Mesendoderm (in vitro differentiated cells): ENCODE data around the gene ATXN10.

Experiments used
- DNase-seq: peaks from one replicate; pipeline ENCODE4 v3.0.0; 2013
- H2AK5ac ChIP-seq: 2 replicates; pipeline ENCODE4 v1.6.1; 2013; ENCODE audit warnings: low read length, inconsistent platforms
- H2BK120ac ChIP-seq: 2 replicates; pipeline ENCODE4 v1.6.1; 2013; ENCODE audit warnings: low read depth, mild to moderate bottlenecking, low read length, moderate library complexity, mixed read lengths
- H2BK15ac ChIP-seq: replicated peaks from 2 replicates; pipeline ENCODE4 v1.6.1; 2013; ENCODE audit warnings: low read depth, mild to moderate bottlenecking, moderate library complexity
- H2BK5ac ChIP-seq: 2 replicates; pipeline ENCODE4 v1.6.1; 2013; ENCODE audit warnings: low read length, inconsistent platforms
- H3K18ac ChIP-seq: 2 replicates; pipeline ENCODE4 v1.6.1; 2013; ENCODE audit warnings: mild to moderate bottlenecking, low read length, mixed read lengths
- H3K23ac ChIP-seq: one replicate; pipeline ENCODE4 v1.6.1; 2013; ENCODE audit warnings: low read length
- H3K27ac ChIP-seq: 2 replicates; pipeline ENCODE4 v1.5.1; 2013; ENCODE audit warnings: low read depth, mild to moderate bottlenecking, inconsistent platforms, low read length, moderate library complexity
- H3K27me3 ChIP-seq: 2 replicates; pipeline ENCODE4 v1.6.1; 2013; ENCODE audit warnings: low read length, control low read depth, mild to moderate bottlenecking, inconsistent platforms; ENCODE audit not compliant: insufficient read depth, poor library complexity
- H3K36me3 ChIP-seq: 2 replicates; pipeline ENCODE4 v1.6.1; 2013; ENCODE audit warnings: low read length, inconsistent platforms; ENCODE audit not compliant: control insufficient read depth, insufficient read depth
- H3K4ac ChIP-seq: one replicate; pipeline ENCODE4 v1.6.1; 2013; ENCODE audit warnings: low read depth, mild to moderate bottlenecking, low read length, moderate library complexity
- H3K4me1 ChIP-seq: 2 replicates; pipeline ENCODE4 v1.6.1; 2013; ENCODE audit warnings: low read depth, low read length, inconsistent platforms; ENCODE audit not compliant: control insufficient read depth
- H3K4me2 ChIP-seq: 2 replicates; pipeline ENCODE4 v1.6.1; 2013; ENCODE audit warnings: low read length
- H3K4me3 ChIP-seq: 2 replicates; pipeline ENCODE4 v1.5.1; 2013; ENCODE audit warnings: mild to moderate bottlenecking, low read length
- H3K56ac ChIP-seq: one replicate; pipeline ENCODE4 v1.6.1; 2013; ENCODE audit warnings: low read length
- H3K79me1 ChIP-seq: 2 replicates; pipeline ENCODE4 v1.6.1; 2013; ENCODE audit warnings: low read length, inconsistent platforms
- H3K79me2 ChIP-seq: 2 replicates; pipeline ENCODE4 v1.6.1; 2013; ENCODE audit warnings: mild to moderate bottlenecking, low read length; ENCODE audit not compliant: control insufficient read depth, insufficient read depth
- H3K9ac ChIP-seq: 2 replicates; pipeline ENCODE4 v1.6.1; 2013; ENCODE audit warnings: low read length, inconsistent platforms
- H4K5ac ChIP-seq: one replicate; pipeline ENCODE4 v1.6.1; 2013; ENCODE audit warnings: low read length
- H4K8ac ChIP-seq: one replicate; pipeline ENCODE4 v1.6.1; 2013; ENCODE audit warnings: low read depth, mild to moderate bottlenecking, control low read depth, low read length, moderate library complexity
- WGBS: extraction: QIAGEN DNeasy Blood & Tissue Kit; methylation state at CpG from one replicate; pipeline ENCODE4 v1.1.7; 2013; ENCODE audit warnings: low lambda C conversion rate, missing lambda C conversion rate; ENCODE audit not compliant: insufficient coverage; ENCODE audit errors: extremely low coverage; 5-methylcytosine and 5-hydroxymethylcytosine counted together

The ATXN10 gene

GRCh38 chr22:45863981-45864751 is 192.5 kb downstream of the ATXN10 start:
- Histone ChIP-seq H4K8ac (no peak overlapping the region), H3K36me3 (no peaks in the 10 kb centered on the region), H4K5ac (no peak overlapping the region), H3K79me1 (no peaks in the 10 kb centered on the region), H2BK5ac (no peak overlapping the region), H3K56ac (no peak overlapping the region), H3K18ac (no peak overlapping the region), H3K27me3 (peaks cover 25% of the 10 kb centered on the region), H3K4me2 (no peak overlapping the region), H3K23ac (no peak overlapping the region), H2AK5ac (no peak overlapping the region), H3K4me3 (no peak overlapping the region), H3K79me2 (no peaks in the 10 kb centered on the region), H3K27ac (no peak overlapping the region), H3K4me1 (no peaks in the 10 kb centered on the region), H3K4ac (no peak overlapping the region), H2BK120ac (no peak overlapping the region), H3K9ac (no peak overlapping the region), H2BK15ac (no peak overlapping the region)
- DNase-seq, result peak; percentile 82
- no CpG with 5 or more reads among the region's 19 CpGs for WGBS

GRCh38 chr22:45864959-45865476 is 193.4 kb downstream of the ATXN10 start:
- H3K56ac ChIP-seq, result no peak overlapping the region
- no peak for DNase-seq
- H4K5ac ChIP-seq, result no peak overlapping the region
- no CpG with 5 or more reads among the region's 11 CpGs for WGBS
- no peak overlapping the region for H3K23ac ChIP-seq
- H3K36me3 ChIP-seq, result no peaks in the 10 kb centered on the region
- no peak overlapping the region for H2AK5ac ChIP-seq
- no peak overlapping the region for H3K9ac ChIP-seq
- H3K79me1 ChIP-seq, result no peaks in the 10 kb centered on the region
- no peaks in the 10 kb centered on the region for H3K4me1 ChIP-seq
- H3K79me2 ChIP-seq, result no peaks in the 10 kb centered on the region
- H2BK15ac ChIP-seq, result no peak overlapping the region
- peaks cover 28% of the 10 kb centered on the region for H3K27me3 ChIP-seq
- H3K4me3 ChIP-seq, result no peak overlapping the region
- no peak overlapping the region for H3K4ac ChIP-seq
- no peak overlapping the region for H2BK5ac ChIP-seq
- no peak overlapping the region for H3K4me2 ChIP-seq
- H2BK120ac ChIP-seq, result no peak overlapping the region
- no peak overlapping the region for H3K18ac ChIP-seq
- H4K8ac ChIP-seq, result no peak overlapping the region
- H3K27ac ChIP-seq, result no peak overlapping the region

- no peak overlapping the region for H2AK5ac ChIP-seq
- H2BK15ac ChIP-seq, result no peak overlapping the region
- H3K79me2 ChIP-seq, result no peaks in the 10 kb centered on the region
- peaks cover 29% of the 10 kb centered on the region for H3K27me3 ChIP-seq
- no peak overlapping the region for H3K18ac ChIP-seq
- H3K56ac ChIP-seq, result no peak overlapping the region
- H2BK5ac ChIP-seq, result no peak overlapping the region
- no peak overlapping the region for H3K4ac ChIP-seq
- no peak overlapping the region for H3K27ac ChIP-seq
- H3K4me3 ChIP-seq, result no peak overlapping the region
- no CpG with 5 or more reads among the region's 24 CpGs for WGBS
- no peaks in the 10 kb centered on the region for H3K79me1 ChIP-seq
- H3K4me2 ChIP-seq, result no peak overlapping the region
- no peaks in the 10 kb centered on the region for H3K4me1 ChIP-seq
- DNase-seq, result no peak
- no peak overlapping the region for H2BK120ac ChIP-seq
- H3K9ac ChIP-seq, result no peak overlapping the region
- no peak overlapping the region for H4K8ac ChIP-seq
- no peak overlapping the region for H4K5ac ChIP-seq
- H3K36me3 ChIP-seq, result no peaks in the 10 kb centered on the region
- no peak overlapping the region for H3K23ac ChIP-seq
Observed at GRCh38 chr22:45865561-45866125, 194.0 kb downstream of the ATXN10 start.

GRCh38 chr22:45866126-45866645 is 194.6 kb downstream of the ATXN10 start:
- Histone ChIP-seq H3K36me3 (no peaks in the 10 kb centered on the region), H3K9ac (peak overlapping the region; percentile 48), H3K27me3 (peaks cover 29% of the 10 kb centered on the region), H3K27ac (no peak overlapping the region), H3K4me3 (no peak overlapping the region), H3K4me1 (no peaks in the 10 kb centered on the region), H2BK120ac (no peak overlapping the region), H2BK15ac (no peak overlapping the region), H4K5ac (no peak overlapping the region), H3K23ac (peak overlapping the region; percentile 80), H3K4me2 (peak overlapping the region; percentile 40), H4K8ac (no peak overlapping the region), H2AK5ac (no peak overlapping the region), H3K4ac (no peak overlapping the region), H3K18ac (no peak overlapping the region), H3K79me1 (no peaks in the 10 kb centered on the region), H2BK5ac (no peak overlapping the region), H3K56ac (peak overlapping the region; percentile 42), H3K79me2 (no peaks in the 10 kb centered on the region)
- no peak for DNase-seq
- WGBS, result no CpG with 5 or more reads among the region's 37 CpGs

- Histone ChIP-seq H2AK5ac (no peak overlapping the region), H3K23ac (peak overlapping the region; percentile 80), H2BK120ac (no peak overlapping the region), H3K79me1 (no peaks in the 10 kb centered on the region), H3K4me3 (no peak overlapping the region), H3K4ac (no peak overlapping the region), H3K79me2 (no peaks in the 10 kb centered on the region), H3K27ac (no peak overlapping the region), H3K27me3 (peaks cover 29% of the 10 kb centered on the region), H3K36me3 (no peaks in the 10 kb centered on the region), H4K8ac (no peak overlapping the region), H2BK15ac (no peak overlapping the region), H4K5ac (no peak overlapping the region), H3K4me2 (peak overlapping the region; percentile 40), H3K56ac (peak overlapping the region; percentile 42), H3K9ac (peak overlapping the region; percentile 48), H3K4me1 (no peaks in the 10 kb centered on the region), H2BK5ac (no peak overlapping the region), H3K18ac (no peak overlapping the region)
- no CpG with 5 or more reads among the region's 55 CpGs for WGBS
- DNase-seq, result no peak
Observed at GRCh38 chr22:45866646-45867117, 195.0 kb downstream of the ATXN10 start.
